Measurements from ENCODE around the gene TMEM183A.
A peak's percentile ranks its signal among the peaks of the same experiment; 100 is the strongest.

GRCh38 chr1:202957733-202958543, 49.2 kb upstream of the TMEM183A start, which contains the start of gene ADIPOR1:
- TF ChIP-seq CTCF (IDR thresholded peaks at IDR 0.05) (peak in 6 of 12 donors; percentile 10 to 44 (median 35)), POLR2A (IDR thresholded peaks at IDR 0.05) (peak; percentile 92 to 95)
